SK-N-SH (cell line): ENCODE data around the gene COBL.

Experiments used
- CTCF ChIP-seq: fragments of 200-600 bp; sonication (generic); IDR thresholded peaks from 2 replicates; pipeline ENCODE4 v1.6.1; 2017; ENCODE audit warnings: antibody characterized with exemption, mild to moderate bottlenecking, moderate library complexity
- JUND ChIP-seq: IDR thresholded peaks from 2 replicates; pipeline ENCODE4 v1.4.0; 2012
- MAX ChIP-seq: IDR thresholded peaks from 2 replicates; pipeline ENCODE4 v1.4.0; 2012; ENCODE audit warnings: low read depth
- SIN3A ChIP-seq: IDR thresholded peaks from 2 replicates; pipeline ENCODE4 v1.6.1; 2012; ENCODE audit warnings: low read depth, mild to moderate bottlenecking, low read length, moderate library complexity, borderline replicate concordance
- SMC3 ChIP-seq: IDR thresholded peaks from 2 replicates; pipeline ENCODE4 v1.6.1; 2012; ENCODE audit warnings: low read depth, low read length, improper control_type of control experiment
- YY1 ChIP-seq: IDR thresholded peaks from 2 replicates; pipeline ENCODE4 v1.4.0; 2012; ENCODE audit warnings: low read depth, mild to moderate bottlenecking
- ZBTB33 ChIP-seq: IDR thresholded peaks from 2 replicates; pipeline ENCODE4 v1.4.0; 2012; ENCODE audit warnings: low read depth, borderline replicate concordance

- TF ChIP-seq CTCF: no peak
- no peak for TF ChIP-seq YY1
- TF ChIP-seq MAX: no peak
- TF ChIP-seq SMC3: no peak
- TF ChIP-seq SIN3A: no peak
- TF ChIP-seq JUND: no peak
- no peak for TF ChIP-seq ZBTB33
Measured at GRCh38 chr7:51024867-51025266, 291.7 kb downstream of the COBL start.
